ENCODE results near the gene NEK6. TPM values are rescaled to one million over a fixed set of nuclear protein-coding genes. Genes with fewer than 3 reads are reported as not detected.

NEK6 gene
- total and polyA plus RNA-seq, 10 donors, result 11.2 to 71.3 (median 41.1) TPM

GRCh38 chr9:124327491-124327890 is 69.7 kb downstream of the NEK6 start:
- H3K27ac ChIP-seq, result no peak overlapping the region
- no peak for DNase-seq
- peaks cover 0 to 16% (median under 1%) of the 10 kb centered on the region in 6 donors for H3K4me1 ChIP-seq
- H3K4me3 ChIP-seq, result no peak overlapping the region
- H3K36me3 ChIP-seq, result peaks cover 0 to 100% (median 69%) of the 10 kb centered on the region in 6 donors
- H3K27me3 ChIP-seq (replicated peaks in 1 of 7), result no peaks in the 10 kb centered on the region
- WGBS, 5 donors, result 80 to 90% (median 88%) methylated on average over 8 to 9 of the region's 9 CpGs
- no peaks in the 10 kb centered on the region for H3K9me3 ChIP-seq
- intact Hi-C loops (cut with DNase I; ENCODE audit: low total_unique reads), result no loop called here
- TF ChIP-seq POLR2AphosphoS5 (IDR thresholded peaks at IDR 0.05) (no peak), POLR2A (IDR thresholded peaks at IDR 0.05) (no peak), CTCF (IDR thresholded peaks at IDR 0.05 in 8 of 11, conservative IDR thresholded peaks at IDR 0.05 in 3 of 11) (no peak)

GRCh38 chr9:124328285-124328684 is 70.5 kb downstream of the NEK6 start:
- intact Hi-C loops (cut with DNase I; ENCODE audit: low total_unique reads), result no loop called here
- no peak for DNase-seq
- 88 to 96% (median 93%) methylated on average over 12 of the region's 12 CpGs for WGBS, 5 donors

GRCh38 chr9:124329206-124329792 is 71.5 kb downstream of the NEK6 start:
- H3K36me3 ChIP-seq, result peaks cover 0 to 100% (median 67%) of the 10 kb centered on the region in 6 donors
- H3K9me3 ChIP-seq, result no peaks in the 10 kb centered on the region
- H3K27ac ChIP-seq, result no peak overlapping the region
- H3K4me1 ChIP-seq, result peaks cover 0 to 9% (median 0%) of the 10 kb centered on the region in 6 donors
- no peak overlapping the region for H3K4me3 ChIP-seq
- no peak for DNase-seq
- TF ChIP-seq POLR2A (IDR thresholded peaks at IDR 0.05) (no peak), CTCF (IDR thresholded peaks at IDR 0.05 in 8 of 11, conservative IDR thresholded peaks at IDR 0.05 in 3 of 11) (no peak), POLR2AphosphoS5 (IDR thresholded peaks at IDR 0.05) (peak in 1 of 3 donors; percentile 8)
- H3K27me3 ChIP-seq (replicated peaks in 1 of 7), result no peaks in the 10 kb centered on the region
- intact Hi-C loops (cut with DNase I; ENCODE audit: low total_unique reads), result no loop called here
- WGBS, 5 donors, result 86 to 93% (median 89%) methylated on average over 19 of the region's 19 CpGs

More at GRCh38 chr9:124328285-124328684, 70.5 kb downstream of the NEK6 start:
- no peak overlapping the region for H3K27ac ChIP-seq
- no peaks in the 10 kb centered on the region for H3K9me3 ChIP-seq
- H3K36me3 ChIP-seq, result peaks cover 0 to 100% (median 71%) of the 10 kb centered on the region in 6 donors
- peaks cover 0 to 9% (median 0%) of the 10 kb centered on the region in 6 donors for H3K4me1 ChIP-seq
- no peak overlapping the region for H3K4me3 ChIP-seq
- no peaks in the 10 kb centered on the region for H3K27me3 ChIP-seq (replicated peaks in 1 of 7)
- TF ChIP-seq POLR2AphosphoS5 (IDR thresholded peaks at IDR 0.05), result no peak
- TF ChIP-seq POLR2A (IDR thresholded peaks at IDR 0.05), result no peak
- TF ChIP-seq CTCF (IDR thresholded peaks at IDR 0.05 in 8 of 11, conservative IDR thresholded peaks at IDR 0.05 in 3 of 11), result no peak

- intact Hi-C loops (cut with DNase I; ENCODE audit: low total_unique reads), result no loop called here
- peaks cover 0 to 3% (median 0%) of the 10 kb centered on the region in 6 donors for H3K4me1 ChIP-seq
- H3K9me3 ChIP-seq, result no peaks in the 10 kb centered on the region
- WGBS, 5 donors, result 88 to 91% (median 89%) methylated on average over 27 to 29 of the region's 29 CpGs
- peaks cover 0 to 100% (median 69%) of the 10 kb centered on the region in 6 donors for H3K36me3 ChIP-seq
- TF ChIP-seq POLR2A (IDR thresholded peaks at IDR 0.05) (no peak), POLR2AphosphoS5 (IDR thresholded peaks at IDR 0.05) (peak in 1 of 3 donors; percentile 40)
- no peaks in the 10 kb centered on the region for H3K27me3 ChIP-seq (replicated peaks in 1 of 7)
- DNase-seq, result no peak
- no peak overlapping the region for H3K27ac ChIP-seq
- H3K4me3 ChIP-seq, result no peak overlapping the region
These were observed 72.4 kb downstream of the NEK6 start for GRCh38 chr9:124330011-124330697.

Data from spleen (tissue), 11 donors.